CD4-positive, alpha-beta memory T cell (primary cell): ENCODE measurements around the gene UBE2F. TPM values are rescaled to one million over a fixed set of nuclear protein-coding genes. Genes with fewer than 3 reads are reported as not detected.

Source experiments
- CTCF ChIA-PET: fragments of 350-600 bp; sonication (Branson Sonifier 250); formaldehyde crosslinking; loops from one replicate; lab custom pipeline; 2021; ENCODE audit warnings: inconsistent platforms; ENCODE audit not compliant: partially characterized antibody; lab: Charles Lee
- POLR2A ChIA-PET: fragments of 350-600 bp; sonication (Branson Sonifier 250); formaldehyde crosslinking; loops from one replicate; lab custom pipeline; 2021; ENCODE audit not compliant: partially characterized antibody; lab: Charles Lee
- DNase-seq, 5 donors: peaks; one replicate each; pipeline versions ENCODE4 v3.0.0 to v3.0.0-alpha.2; 2020 to 2022; ENCODE audit warnings: mixed read lengths in 1 of 5
- H3K27ac ChIP-seq: one replicate; pipeline ENCODE4 v1.7.0; 2013; ENCODE audit warnings: low read depth, low read length
- H3K27me3 ChIP-seq: 2 replicates; pipeline ENCODE4 v1.7.0; 2013; ENCODE audit warnings: mild to moderate bottlenecking, low read length, moderate library complexity; ENCODE audit not compliant: insufficient read depth
- H3K36me3 ChIP-seq: 2 replicates; pipeline ENCODE4 v1.7.0; 2013; ENCODE audit warnings: mild to moderate bottlenecking, low read length, moderate library complexity; ENCODE audit not compliant: insufficient read depth
- H3K4me1 ChIP-seq: 2 replicates; pipeline ENCODE4 v1.7.0; 2013; ENCODE audit warnings: mild to moderate bottlenecking, low read length, moderate library complexity; ENCODE audit not compliant: insufficient read depth
- H3K4me3 ChIP-seq, 2 donors: one replicate each; pipeline ENCODE4 v1.7.0; 2013; ENCODE audit warnings: low read length in 2 of 2, mild to moderate bottlenecking in 1 of 2
- H3K9me3 ChIP-seq, 2 donors: one replicate each; pipeline ENCODE4 v1.7.0; 2013; ENCODE audit warnings: low read length in 2 of 2, control low read depth in 1 of 2; ENCODE audit not compliant: control insufficient read depth in 1 of 2
- H3K27ac Mint-ChIP-seq, 7 donors: one replicate each; pipeline ENCODE4 v1.8.0; 2020 to 2021; ENCODE audit warnings: mixed read lengths in 7 of 7, mild to moderate bottlenecking in 6 of 7, inconsistent platforms in 3 of 7, moderate library complexity in 3 of 7
- H3K27me3 Mint-ChIP-seq, 2 donors: one replicate each; pipeline ENCODE4 v1.8.0; 2020 to 2021; ENCODE audit warnings: mixed read lengths in 2 of 2
- H3K36me3 Mint-ChIP-seq, 2 donors: one replicate each; pipeline ENCODE4 v1.8.0; 2020 to 2021; ENCODE audit warnings: mixed read lengths in 2 of 2, inconsistent platforms in 1 of 2, mild to moderate bottlenecking in 1 of 2
- H3K4me1 Mint-ChIP-seq, 4 donors: one replicate each; pipeline ENCODE4 v1.8.0; 2020 to 2021; ENCODE audit warnings: mixed read lengths in 4 of 4, mild to moderate bottlenecking in 1 of 4
- H3K4me3 Mint-ChIP-seq, 8 donors: one replicate each; pipeline ENCODE4 v1.8.0; 2020 to 2021; ENCODE audit warnings: mixed read lengths in 8 of 8, mild to moderate bottlenecking in 7 of 8, moderate library complexity in 6 of 8, inconsistent platforms in 3 of 8
- H3K9me3 Mint-ChIP-seq, 8 donors: one replicate each; pipeline ENCODE4 v1.8.0; 2020 to 2021; ENCODE audit warnings: mixed read lengths in 8 of 8, mild to moderate bottlenecking in 5 of 8, inconsistent platforms in 3 of 8, moderate library complexity in 1 of 8
- intact Hi-C: fragments of 100-400 bp; cut with micrococcal nuclease; formaldehyde crosslinking; loops from one replicate; pipeline ENCODE4 v1.15.1; 2023
- polyA plus RNA-seq, 2 donors: library from polyadenylated mRNA; unstranded; fragments of 300-500 nt; fragmentation: Illumina TruSeq; gene quantifications; one replicate each; pipeline ENCODE4 v1.2.3, GENCODE V29; 2021
- total RNA-seq, 2 experiments: library from RNA; stranded (reverse); gene quantifications; one replicate each; pipeline ENCODE4 v1.2.3, GENCODE V29; 2021

Gene UBE2F
- total and polyA plus RNA-seq, 4 experiments from 2014 or later: 35.7 to 116 (median 60.9) TPM

DNA sequence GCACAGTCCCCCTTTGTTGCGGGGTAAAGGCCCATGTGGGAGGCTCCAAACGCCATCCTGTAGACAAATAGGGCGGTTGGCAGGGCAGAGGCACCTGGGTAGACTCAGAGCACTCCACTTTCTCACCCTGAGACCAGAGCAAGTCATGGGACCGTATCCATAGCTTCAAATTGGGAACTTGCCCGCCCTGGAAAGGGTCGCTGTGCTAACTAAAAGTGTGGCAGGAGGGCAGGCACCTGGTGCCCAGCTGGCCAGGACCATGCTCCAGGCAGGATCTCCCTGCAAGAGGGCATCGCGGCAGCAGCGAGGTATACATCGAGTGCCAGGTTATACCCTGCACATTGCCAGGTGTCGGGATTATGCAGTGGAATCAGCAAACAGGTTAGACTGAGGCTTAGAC, 73.2 kb downstream of the UBE2F start:
- Histone ChIP-seq H3K4me1 (no peaks in the 10 kb centered on the region), H3K36me3 (peaks cover 42% of the 10 kb centered on the region), H3K9me3 (no peaks in the 10 kb centered on the region), H3K27me3 (no peaks in the 10 kb centered on the region), H3K4me3 (no peak overlapping the region), H3K27ac (no peak overlapping the region)
- intact Hi-C loops: no loop called here
- H3K27me3 Mint-ChIP-seq: no peaks in the 10 kb centered on the region
- peaks cover 68 to 75% of the 10 kb centered on the region in 2 donors for H3K36me3 Mint-ChIP-seq
- H3K9me3 Mint-ChIP-seq: no peaks in the 10 kb centered on the region
- no peak overlapping the region for H3K4me3 Mint-ChIP-seq
- peaks cover 0 to 7% (median 4%) of the 10 kb centered on the region in 4 donors for H3K4me1 Mint-ChIP-seq
- ChIA-PET CTCF (no interaction called here), POLR2A (interaction anchor here (1.0 kb wide), 1 partner anchor 22 kb away, joined by 3 read pairs; no protein-coding TSS in a partner anchor)
- no peak overlapping the region for H3K27ac Mint-ChIP-seq
- DNase-seq: no peak

DNA sequence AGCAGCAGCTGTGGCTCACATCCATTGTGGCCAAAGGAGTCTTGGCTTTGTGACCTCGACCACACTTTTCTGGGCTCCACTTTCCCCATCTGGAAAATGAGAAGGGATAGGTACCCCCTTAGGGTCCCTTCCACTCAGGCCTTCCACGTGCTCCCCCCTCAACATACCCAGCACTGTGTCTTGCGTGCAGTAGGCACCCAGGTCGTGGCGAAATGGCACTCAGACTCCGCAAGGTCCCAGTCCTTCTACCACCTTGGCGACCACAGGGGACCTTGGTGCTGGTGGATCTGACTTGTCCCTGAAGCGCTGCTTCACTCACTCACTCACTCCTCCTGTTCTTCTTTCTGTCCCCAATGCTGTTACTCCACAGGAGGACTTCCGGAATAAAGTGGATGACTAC, 74.1 kb downstream of the UBE2F start:
- no peak overlapping the region for H3K27ac ChIP-seq
- ChIA-PET CTCF (interaction anchor here (0.6 kb wide), 1 partner anchor 106 kb away, joined by 3 read pairs; no protein-coding TSS in a partner anchor), POLR2A (interaction anchor here (1.0 kb wide), 1 partner anchor 21 kb away, joined by 3 read pairs; no protein-coding TSS in a partner anchor)
- Mint-ChIP-seq H3K27me3 (no peaks in the 10 kb centered on the region), H3K4me3 (no peak overlapping the region), H3K27ac (peak overlapping the region in 1 of 7 donors; percentile 79), H3K4me1 (peaks cover 0 to 7% (median 4%) of the 10 kb centered on the region in 4 donors), H3K9me3 (peaks cover 0 to 2% (median 0%) of the 10 kb centered on the region in 8 donors), H3K36me3 (peaks cover 67 to 74% of the 10 kb centered on the region in 2 donors)
- no peak for DNase-seq
- H3K9me3 ChIP-seq: no peaks in the 10 kb centered on the region
- peaks cover 36% of the 10 kb centered on the region for H3K36me3 ChIP-seq
- intact Hi-C loops: no loop called here
- H3K27me3 ChIP-seq: no peaks in the 10 kb centered on the region
- H3K4me1 ChIP-seq: no peaks in the 10 kb centered on the region
- no peak overlapping the region for H3K4me3 ChIP-seq

DNA sequence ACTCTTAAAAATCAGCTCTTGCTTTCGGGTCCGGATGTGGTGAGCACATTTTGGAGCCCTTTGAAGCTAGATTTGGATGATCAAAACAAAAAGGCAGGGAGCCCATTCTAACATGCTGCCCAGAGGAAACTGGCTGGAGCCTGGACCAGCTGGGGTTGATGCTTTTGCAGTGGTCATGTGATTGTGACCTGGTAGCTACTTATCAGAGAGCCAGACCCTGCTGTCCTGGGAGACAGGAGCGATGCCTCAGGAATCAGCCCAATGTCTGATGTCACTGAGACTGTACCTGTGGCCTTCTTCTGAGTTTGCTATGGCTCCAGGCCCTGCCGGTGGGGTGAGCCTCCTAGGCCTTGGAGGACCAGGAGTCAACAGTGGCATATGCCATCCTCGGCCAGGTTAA, 75.3 kb downstream of the UBE2F start:
- no peak overlapping the region for H3K27ac ChIP-seq
- no peaks in the 10 kb centered on the region for H3K4me1 ChIP-seq
- no peak for DNase-seq
- H3K9me3 ChIP-seq: no peaks in the 10 kb centered on the region
- H3K36me3 Mint-ChIP-seq: peaks cover 70 to 75% of the 10 kb centered on the region in 2 donors
- no peak overlapping the region for H3K4me3 Mint-ChIP-seq
- H3K9me3 Mint-ChIP-seq: peaks cover 0 to 6% (median 3%) of the 10 kb centered on the region in 8 donors
- intact Hi-C loops: loop anchor here (2.0 kb wide), 1 partner anchor 19 kb away; the partner anchor contains the start of gene SCLY
- H3K27me3 Mint-ChIP-seq: no peaks in the 10 kb centered on the region
- POLR2A ChIA-PET: no interaction called here
- H3K4me3 ChIP-seq: no peak overlapping the region
- H3K27me3 ChIP-seq: no peaks in the 10 kb centered on the region
- peak overlapping the region in 2 of 7 donors; percentile 13 to 42 for H3K27ac Mint-ChIP-seq
- H3K36me3 ChIP-seq: peaks cover 32% of the 10 kb centered on the region
- peaks cover 0 to 7% (median 4%) of the 10 kb centered on the region in 4 donors for H3K4me1 Mint-ChIP-seq
- CTCF ChIA-PET: no interaction called here

DNA sequence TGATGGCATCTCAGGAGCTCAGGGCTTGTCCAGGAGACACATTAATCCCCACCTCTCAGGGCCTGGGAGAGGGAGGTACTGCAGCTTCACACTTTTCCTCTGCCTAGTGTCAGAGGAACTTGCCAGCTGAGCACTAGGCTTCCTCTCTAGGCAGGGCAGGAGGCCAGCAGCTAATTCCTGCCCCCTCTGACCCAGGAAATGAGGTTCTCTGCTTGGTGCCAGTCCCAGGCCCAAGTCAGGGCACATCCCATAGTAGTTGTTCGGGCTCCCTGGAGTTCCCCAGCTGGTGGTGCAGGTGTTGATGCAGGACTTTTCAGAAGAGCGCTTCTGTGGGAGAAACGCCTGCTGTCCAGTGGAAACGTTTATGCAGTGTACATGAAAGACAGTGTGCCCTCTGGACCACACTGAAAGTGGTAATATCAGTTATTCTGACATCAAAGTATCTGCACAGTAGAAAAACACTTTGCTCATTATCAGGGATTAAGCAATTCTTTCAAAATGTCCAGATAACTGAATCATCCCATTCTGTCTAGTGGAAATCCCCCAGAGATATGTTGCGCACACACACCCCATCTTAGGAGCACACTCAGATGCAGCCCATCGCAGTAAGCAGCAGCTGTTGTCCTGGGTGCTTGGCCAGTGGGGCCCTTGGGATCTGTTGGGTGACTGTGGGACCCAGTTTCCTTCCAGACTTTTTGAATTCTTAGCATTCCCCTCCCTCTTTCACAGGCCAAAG, 76.2 kb downstream of the UBE2F start:
- H3K36me3 ChIP-seq: peaks cover 29% of the 10 kb centered on the region
- H3K27ac ChIP-seq: no peak overlapping the region
- intact Hi-C loops: loop anchor here (2.0 kb wide), 1 partner anchor 18 kb away; the partner anchor contains the start of gene SCLY
- H3K4me3 ChIP-seq: no peak overlapping the region
- peak overlapping the region in 1 of 8 donors; percentile 48 for H3K4me3 Mint-ChIP-seq
- no peak for DNase-seq
- H3K27me3 Mint-ChIP-seq: no peaks in the 10 kb centered on the region
- H3K4me1 ChIP-seq: no peaks in the 10 kb centered on the region
- no peaks in the 10 kb centered on the region for H3K27me3 ChIP-seq
- ChIA-PET POLR2A (interaction anchor here (1.1 kb wide), 1 partner anchor 18 kb away, joined by 3 read pairs; the partner anchor contains the start of gene SCLY), CTCF (no interaction called here)
- H3K9me3 Mint-ChIP-seq: peaks cover 0 to 16% (median 11%) of the 10 kb centered on the region in 8 donors
- H3K36me3 Mint-ChIP-seq: peaks cover 71 to 72% of the 10 kb centered on the region in 2 donors
- H3K9me3 ChIP-seq: no peaks in the 10 kb centered on the region
- H3K27ac Mint-ChIP-seq: peak overlapping the region in 2 of 7 donors; percentile 13 to 23
- H3K4me1 Mint-ChIP-seq: peaks cover 0 to 7% (median 4%) of the 10 kb centered on the region in 4 donors

DNA sequence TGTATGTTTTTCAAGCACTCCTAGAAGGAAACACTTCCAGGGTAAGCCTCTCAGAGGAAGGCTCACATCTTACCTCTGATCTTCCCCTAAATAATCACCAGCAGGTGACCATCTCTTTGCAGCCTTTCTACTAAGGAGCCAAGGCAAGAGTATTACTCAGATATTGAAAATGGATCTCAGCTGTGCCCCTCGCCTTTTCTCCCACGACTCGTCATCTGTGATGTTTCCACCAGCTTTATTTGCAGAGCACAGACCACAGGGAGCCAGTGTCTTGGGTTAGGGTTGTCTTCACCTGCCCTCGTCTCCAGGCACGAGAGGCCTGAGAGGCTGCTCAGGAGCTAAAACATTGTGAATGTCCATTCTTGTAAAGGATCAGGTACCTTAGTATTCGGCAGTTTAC, 77.0 kb downstream of the UBE2F start:
- Histone ChIP-seq H3K4me1 (no peaks in the 10 kb centered on the region), H3K36me3 (peaks cover 29% of the 10 kb centered on the region), H3K9me3 (no peaks in the 10 kb centered on the region), H3K4me3 (no peak overlapping the region), H3K27me3 (no peaks in the 10 kb centered on the region), H3K27ac (no peak overlapping the region)
- POLR2A ChIA-PET: interaction anchor here (1.1 kb wide), 1 partner anchor 17 kb away, joined by 3 read pairs; the partner anchor contains the start of gene SCLY
- H3K4me1 Mint-ChIP-seq: peaks cover 0 to 7% (median 4%) of the 10 kb centered on the region in 4 donors
- intact Hi-C loops: loop anchor here (2.0 kb wide), 1 partner anchor 17 kb away; the partner anchor contains the start of gene SCLY
- CTCF ChIA-PET: no interaction called here
- no peak overlapping the region for H3K27ac Mint-ChIP-seq
- peaks cover 69 to 74% of the 10 kb centered on the region in 2 donors for H3K36me3 Mint-ChIP-seq
- H3K9me3 Mint-ChIP-seq: peaks cover 0 to 24% (median 17%) of the 10 kb centered on the region in 8 donors
- no peak for DNase-seq
- no peak overlapping the region for H3K4me3 Mint-ChIP-seq
- H3K27me3 Mint-ChIP-seq: no peaks in the 10 kb centered on the region

DNA sequence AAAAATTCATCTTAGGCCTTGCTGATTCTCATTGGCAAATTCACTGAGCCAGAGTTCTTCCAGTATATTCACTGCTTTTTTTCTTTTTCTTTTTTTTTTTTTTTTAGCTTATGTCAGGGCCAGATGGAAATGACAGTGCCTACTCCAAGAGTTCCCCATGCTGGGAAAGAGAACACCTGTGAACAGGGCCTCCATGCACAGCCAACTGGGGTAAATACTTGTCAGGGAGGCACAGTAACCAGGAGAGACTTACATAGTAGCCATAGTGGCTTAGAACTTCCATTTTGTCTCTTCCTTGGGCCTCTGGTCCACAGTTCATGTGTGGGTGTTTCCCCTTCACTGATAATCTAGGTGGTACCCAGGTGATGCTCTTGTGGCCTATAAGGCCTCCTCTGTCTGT, 78.8 kb downstream of the UBE2F start:
- Mint-ChIP-seq H3K36me3 (peaks cover 58 to 70% of the 10 kb centered on the region in 2 donors), H3K9me3 (peaks cover 0 to 27% (median 19%) of the 10 kb centered on the region in 8 donors), H3K27ac (no peak overlapping the region), H3K27me3 (no peaks in the 10 kb centered on the region), H3K4me3 (no peak overlapping the region), H3K4me1 (peaks cover 0 to 7% (median 4%) of the 10 kb centered on the region in 4 donors)
- no peak for DNase-seq
- ChIA-PET CTCF (no interaction called here), POLR2A (no interaction called here)
- Histone ChIP-seq H3K9me3 (no peaks in the 10 kb centered on the region), H3K4me1 (no peaks in the 10 kb centered on the region), H3K36me3 (peaks cover 15% of the 10 kb centered on the region), H3K27me3 (no peaks in the 10 kb centered on the region), H3K4me3 (no peak overlapping the region), H3K27ac (no peak overlapping the region)
- intact Hi-C loops: no loop called here

DNA sequence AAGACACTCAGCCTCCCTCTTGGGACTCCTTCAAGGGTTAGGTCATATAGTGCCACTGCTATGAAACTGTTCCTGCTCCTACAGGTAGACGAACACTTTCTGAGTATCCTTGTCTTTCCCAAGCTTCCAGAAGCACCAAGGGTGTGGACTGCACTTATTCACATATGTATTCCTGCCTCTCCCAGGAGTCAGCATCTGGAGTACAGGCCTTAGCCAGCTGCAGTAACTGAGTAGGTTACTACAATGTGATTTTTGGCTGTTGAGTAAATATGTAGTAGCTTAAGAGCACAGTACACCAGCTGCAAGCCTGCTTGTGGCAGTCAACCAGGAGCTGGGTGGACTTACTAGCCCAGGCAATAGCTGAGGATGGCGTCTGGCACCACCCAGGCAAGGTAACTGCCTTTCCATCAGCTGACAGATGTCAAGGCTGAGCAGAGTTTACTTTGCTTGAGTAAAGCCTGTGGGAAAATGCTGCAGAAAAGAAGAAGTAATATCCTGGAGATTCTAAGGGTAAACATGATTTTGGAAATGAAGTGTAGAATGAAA, 80.0 kb downstream of the UBE2F start:
- H3K27ac Mint-ChIP-seq: peak overlapping the region in 2 of 7 donors; percentile 47 to 57
- intact Hi-C loops: no loop called here
- no peaks in the 10 kb centered on the region for H3K27me3 Mint-ChIP-seq
- no peak for DNase-seq
- no peak overlapping the region for H3K27ac ChIP-seq
- peaks cover 0 to 1% (median 0%) of the 10 kb centered on the region in 4 donors for H3K4me1 Mint-ChIP-seq
- H3K9me3 ChIP-seq: no peaks in the 10 kb centered on the region
- no peak overlapping the region for H3K4me3 Mint-ChIP-seq
- POLR2A ChIA-PET: interaction anchor here (0.6 kb wide), 1 partner anchor 1813 kb away, joined by 6 read pairs; no protein-coding TSS in a partner anchor
- H3K4me1 ChIP-seq: no peaks in the 10 kb centered on the region
- peaks cover 8% of the 10 kb centered on the region for H3K36me3 ChIP-seq
- no peak overlapping the region for H3K4me3 ChIP-seq
- H3K9me3 Mint-ChIP-seq: peaks cover 0 to 27% (median 19%) of the 10 kb centered on the region in 8 donors
- CTCF ChIA-PET: interaction anchor here (0.9 kb wide), 1 partner anchor 10 kb away, joined by 3 read pairs; no protein-coding TSS in a partner anchor
- H3K36me3 Mint-ChIP-seq: peaks cover 47 to 57% of the 10 kb centered on the region in 2 donors
- no peaks in the 10 kb centered on the region for H3K27me3 ChIP-seq
